Fibroblast of mammary gland (primary cell): ENCODE results near the gene PUS7.
"Not testable (repeated sequence)": the region's sequence is repeated elsewhere in the genome, so short reads cannot be mapped to it uniquely, and the experiment has no call there.

Experiments used
- DNase-seq: peaks from one replicate; pipeline ENCODE4 v3.0.0-alpha.2; 2010; ENCODE audit warnings: low read depth
- H3K4me3 ChIP-seq: 2 replicates; pipeline ENCODE4 v1.5.1; 2011; ENCODE audit warnings: low read depth, mild to moderate bottlenecking, low read length, moderate library complexity; ENCODE audit not compliant: control insufficient read depth
- CTCF ChIP-seq: conservative IDR thresholded peaks from 2 replicates; pipeline ENCODE4 v1.5.1; 2011; ENCODE audit warnings: low read depth, low read length, inconsistent platforms; ENCODE audit not compliant: control insufficient read depth, insufficient read depth

PUS7 gene

GRCh38 chr7:105521027-105521716 is 899 bp downstream of the PUS7 start:
- H3K4me3 ChIP-seq = peak overlapping the region; percentile 86
- no peak for TF ChIP-seq CTCF
- DNase-seq = peak; percentile 45

- DNase-seq = not testable (repeated sequence)
- H3K4me3 ChIP-seq = peak overlapping the region; percentile 86
These were observed 1.5 kb downstream of the PUS7 start for GRCh38 chr7:105520620-105521019.

GRCh38 chr7:105519353-105519752 is 2.7 kb downstream of the PUS7 start:
- no peak overlapping the region for H3K4me3 ChIP-seq
- TF ChIP-seq CTCF = no peak

GRCh38 chr7:105515610-105516009 is 6.5 kb downstream of the PUS7 start:
- not testable (repeated sequence) for DNase-seq, H3K4me3 ChIP-seq

More at GRCh38 chr7:105519353-105519752, 2.7 kb downstream of the PUS7 start:
- DNase-seq = no peak

GRCh38 chr7:105512926-105513526 is 9.0 kb downstream of the PUS7 start:
- TF ChIP-seq CTCF = no peak
- no peak for DNase-seq
- no peak overlapping the region for H3K4me3 ChIP-seq

GRCh38 chr7:105512415-105512814 is 9.7 kb downstream of the PUS7 start:
- TF ChIP-seq CTCF = no peak
- no peak overlapping the region for H3K4me3 ChIP-seq
- no peak for DNase-seq

- TF ChIP-seq CTCF = no peak
- no peak overlapping the region for H3K4me3 ChIP-seq
- DNase-seq = no peak
These were observed 19.9 kb downstream of the PUS7 start for GRCh38 chr7:105502173-105502572.

GRCh38 chr7:105497016-105497415 is 25.1 kb downstream of the PUS7 start:
- DNase-seq = no peak
- TF ChIP-seq CTCF = no peak
- H3K4me3 ChIP-seq = no peak overlapping the region
